HL-60/S4 treated with phorbol 12-myristate 13-acetate at 8.2 ng/mL for 4 days and 3 days (cell line): ENCODE results near the gene GALNT4.

Experiments
- in situ Hi-C: fragments of 300-500 bp; cut with MboI; formaldehyde crosslinking; loops from 2 replicates; pipeline ENCODE4 v1.15.0; 2022; ENCODE audit warnings: low sequenced_read_pairs

The GALNT4 gene

DNA sequence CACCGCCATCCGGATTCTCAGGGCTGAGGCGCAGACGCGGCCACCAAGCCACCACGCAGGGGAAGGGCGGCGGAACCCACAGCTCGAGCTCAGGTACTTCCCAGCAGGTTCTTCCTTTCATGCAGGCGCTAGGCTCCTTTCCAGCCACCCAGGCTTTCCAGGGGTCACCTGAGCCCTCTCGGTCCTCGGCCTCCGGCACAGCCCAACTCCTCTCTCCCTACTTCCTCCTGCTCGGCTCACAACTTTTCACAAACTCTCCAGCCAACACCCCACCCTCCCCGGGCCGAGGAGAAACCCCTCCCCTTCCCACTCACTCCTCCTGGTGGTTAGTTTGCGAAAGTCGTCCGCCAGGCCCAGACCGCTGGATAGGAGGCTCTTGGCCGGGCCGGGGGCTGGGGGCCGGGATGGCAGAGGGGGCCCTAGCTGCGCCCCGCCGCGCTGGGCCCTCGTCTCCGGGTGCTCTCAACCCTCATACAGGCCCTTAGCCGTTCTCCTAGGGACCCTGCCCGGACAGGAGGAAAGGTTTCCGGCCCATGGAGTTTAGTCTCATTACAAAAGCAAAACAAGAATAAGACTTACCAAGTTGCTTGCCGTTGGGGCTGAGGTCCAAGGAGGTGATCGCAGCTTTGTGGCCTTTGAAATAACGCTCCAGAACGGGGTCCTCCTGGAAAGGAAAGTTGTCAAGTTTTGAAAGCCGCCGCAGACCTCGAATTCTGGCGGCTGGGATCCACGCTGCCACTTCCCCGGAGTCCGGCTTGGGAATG, at the start of gene GALNT4:
TSS of gene GALNT4 (minus strand) at position 256 of the 764 bp plus-strand sequence. CDS start at position 9, 247 bp downstream.
- in situ Hi-C loops = loop anchor here (10.0 to 25.0 kb wide), 2 partner anchors 510 to 1387 kb away; partner anchors contain the start of genes CEP290 and TMTC3

DNA sequence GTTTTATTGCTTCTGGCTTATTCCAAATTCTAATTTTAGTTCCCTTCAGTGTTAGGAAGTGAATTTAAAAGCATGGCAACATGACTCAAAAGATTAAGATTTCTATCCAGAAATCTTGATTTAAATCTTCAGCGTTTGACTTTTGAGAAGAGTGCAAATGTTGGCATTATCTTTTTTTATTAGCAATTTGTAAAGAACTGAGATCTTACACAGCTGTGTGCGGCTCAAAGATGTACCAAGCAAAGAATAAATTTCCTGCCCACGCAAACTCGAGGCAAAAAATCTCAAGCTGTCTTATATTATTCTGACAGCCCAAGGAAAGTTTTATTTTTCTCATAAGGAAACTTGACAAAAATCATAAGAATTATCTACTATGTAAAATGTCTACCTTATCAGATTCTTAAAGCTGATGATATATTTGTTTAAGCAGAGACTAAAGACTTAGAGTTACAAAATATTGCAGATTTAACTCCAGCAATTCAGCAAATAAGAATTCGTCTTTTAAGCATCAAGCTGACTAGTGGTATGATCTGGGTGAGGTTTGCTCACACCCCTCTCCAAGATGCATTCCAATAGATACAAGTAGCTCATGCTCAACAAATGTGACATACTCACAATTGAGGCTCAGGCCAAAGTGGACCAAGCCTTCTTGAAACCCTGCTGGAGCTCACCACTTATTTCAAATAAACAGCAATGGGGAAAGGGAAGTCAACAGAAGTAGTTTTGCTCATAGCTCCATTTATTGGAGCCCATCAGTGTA, 48.6 kb upstream of the GALNT4 start:
- in situ Hi-C loops = no loop called here

DNA sequence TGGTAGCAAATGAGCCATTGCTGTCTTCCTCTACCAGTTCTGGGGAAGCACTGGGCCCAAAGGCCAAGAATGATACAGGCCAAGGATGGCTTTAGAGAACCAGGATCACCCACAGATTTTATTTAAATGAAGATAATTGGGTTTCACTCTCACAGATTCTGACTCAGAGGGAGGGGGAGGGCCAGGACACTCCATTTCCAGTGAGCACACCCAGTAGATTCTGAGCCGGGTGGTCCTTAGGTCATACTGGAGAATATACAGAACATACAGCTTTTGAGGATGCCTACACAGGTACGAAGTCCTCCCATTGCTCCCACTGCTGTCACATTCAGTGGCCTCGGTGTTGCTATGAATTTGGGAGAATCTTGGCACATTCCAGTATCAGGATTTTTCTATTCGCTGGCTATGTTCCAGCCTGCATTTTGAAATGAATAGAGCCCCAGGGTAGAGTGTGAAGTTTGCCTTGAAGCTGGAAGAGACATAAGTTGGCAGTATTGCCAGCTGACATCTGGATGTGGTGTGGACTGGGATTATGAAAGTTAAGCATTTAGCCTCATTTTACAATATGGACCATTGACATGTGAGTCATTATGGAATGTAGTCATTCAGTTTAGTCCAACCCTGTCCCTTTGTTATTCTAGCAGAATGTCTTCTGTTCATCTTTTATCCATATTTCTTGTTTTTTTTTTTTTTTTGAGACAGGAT, 47.0 kb upstream of the GALNT4 start:
- in situ Hi-C loops = no loop called here

DNA sequence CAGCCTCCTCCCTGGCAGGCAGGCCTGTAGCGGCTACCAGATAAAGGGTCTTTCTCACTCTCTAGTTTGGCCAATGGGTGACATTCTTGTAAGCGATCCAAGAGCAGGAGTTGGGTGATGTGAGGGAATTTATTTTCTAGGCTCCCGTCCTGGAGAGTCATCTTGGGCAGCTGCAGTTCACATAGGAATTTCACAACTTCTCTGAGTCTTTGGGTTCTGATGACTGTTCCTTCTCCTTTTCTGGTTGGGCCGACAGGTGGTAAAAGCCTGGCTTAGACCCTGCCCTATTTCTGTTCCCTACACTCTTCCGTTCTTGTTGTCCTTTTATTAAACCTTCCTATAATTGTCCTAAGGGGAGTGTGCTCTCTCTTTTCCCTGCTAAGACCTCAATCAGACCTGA, 43.9 kb upstream of the GALNT4 start:
- in situ Hi-C loops = no loop called here

DNA sequence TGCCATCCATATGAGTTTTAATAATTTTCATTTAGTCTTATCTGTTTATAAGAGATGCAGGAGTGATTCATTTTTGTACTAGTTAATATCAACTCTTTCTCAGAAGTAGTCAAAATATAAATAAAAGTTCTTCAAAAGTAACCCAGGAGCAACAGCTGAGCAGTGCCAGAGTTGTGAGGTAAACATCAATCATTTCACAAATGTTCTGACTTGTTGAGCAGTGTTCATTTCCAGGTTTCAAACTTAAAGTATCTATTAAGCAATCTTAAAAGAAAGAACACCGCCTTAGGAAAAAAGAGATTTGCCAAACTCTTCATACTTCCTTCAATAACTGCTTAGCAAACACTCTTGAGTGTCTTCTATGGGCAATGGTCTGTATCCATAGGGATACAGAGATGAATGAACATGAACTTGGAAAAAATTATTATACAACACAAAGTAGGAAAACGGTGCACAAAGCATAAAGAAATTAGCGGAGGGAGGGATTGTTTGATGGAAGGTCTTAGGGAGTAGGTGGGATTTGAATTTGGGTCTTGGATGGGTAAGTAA, 43.2 kb upstream of the GALNT4 start:
- in situ Hi-C loops = no loop called here

DNA sequence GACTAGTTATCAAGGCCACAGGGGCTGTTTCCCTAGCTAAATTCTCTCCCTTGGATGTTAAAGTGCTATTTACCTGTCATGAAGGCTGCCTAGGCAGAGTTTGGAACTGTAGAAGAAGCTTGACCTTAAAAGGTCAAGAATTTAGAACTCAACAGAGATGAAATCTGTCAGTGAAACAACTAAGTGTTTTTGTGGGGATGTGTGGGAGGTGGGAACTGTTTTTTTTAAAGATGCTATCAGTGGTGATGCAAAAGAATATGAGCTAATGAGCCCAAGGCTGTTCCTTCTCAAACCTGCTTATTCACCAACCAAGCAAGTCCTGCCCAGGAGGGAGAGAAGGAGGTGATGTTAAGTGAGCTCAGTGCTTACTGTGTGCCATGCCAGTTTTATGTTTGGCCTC, 42.0 kb upstream of the GALNT4 start:
- in situ Hi-C loops = no loop called here

DNA sequence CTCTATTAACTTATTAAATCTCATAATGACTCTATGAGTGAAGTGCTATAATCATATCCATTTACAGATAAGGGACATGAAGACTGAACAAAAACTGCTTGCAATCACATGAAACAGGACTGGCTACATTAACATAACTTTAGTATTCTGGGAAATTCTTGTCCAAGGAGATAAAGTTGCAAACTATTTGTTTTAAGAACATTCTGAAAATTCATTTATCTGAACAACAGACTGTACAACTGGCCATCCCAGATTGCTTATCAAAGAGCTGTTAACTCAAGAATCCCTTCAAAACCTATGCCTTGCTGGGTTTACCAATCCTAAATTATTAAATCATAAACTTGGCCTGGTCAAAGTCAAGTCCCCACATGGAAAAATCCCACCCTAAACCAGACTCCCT, 40.4 kb upstream of the GALNT4 start:
- in situ Hi-C loops = no loop called here

DNA sequence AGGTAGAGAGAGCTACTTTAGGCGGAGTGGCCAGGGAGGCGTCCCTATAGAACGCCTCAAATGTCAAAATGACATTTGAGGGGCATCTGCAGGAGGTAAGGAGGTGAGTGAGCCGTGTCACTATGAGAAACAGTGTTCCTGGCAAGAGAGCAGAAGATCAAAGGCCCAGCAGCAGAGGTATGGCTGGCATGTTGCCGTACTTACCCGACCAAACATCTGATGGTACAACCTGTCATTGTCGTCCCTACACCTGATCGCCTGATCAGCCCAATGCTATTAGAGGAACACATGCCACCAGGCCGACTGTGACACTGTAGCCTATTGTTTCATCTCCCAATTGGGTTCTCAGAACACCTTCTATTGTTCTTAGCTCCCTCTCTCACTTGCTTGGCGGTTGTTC, 35.2 kb upstream of the GALNT4 start:
- in situ Hi-C loops = no loop called here

DNA sequence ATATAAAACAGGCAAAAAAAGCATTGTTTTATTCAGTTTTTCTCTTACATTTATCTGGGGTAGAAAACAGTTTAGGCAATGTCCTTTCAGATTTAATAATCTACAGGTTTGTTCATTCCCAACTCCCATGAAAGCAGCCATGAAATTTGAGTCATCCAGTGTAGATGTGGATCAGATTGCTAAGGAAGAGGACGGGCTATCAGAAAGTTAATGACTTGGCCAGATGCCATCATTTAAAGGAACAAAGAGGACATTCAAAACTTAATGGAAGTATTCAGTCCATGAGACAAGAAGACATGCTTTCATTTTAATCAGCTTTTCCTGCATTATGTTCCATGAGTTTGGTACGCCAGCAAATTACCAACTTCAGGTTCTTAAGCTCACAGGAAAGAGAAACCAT, 32.4 kb upstream of the GALNT4 start:
- in situ Hi-C loops = no loop called here

DNA sequence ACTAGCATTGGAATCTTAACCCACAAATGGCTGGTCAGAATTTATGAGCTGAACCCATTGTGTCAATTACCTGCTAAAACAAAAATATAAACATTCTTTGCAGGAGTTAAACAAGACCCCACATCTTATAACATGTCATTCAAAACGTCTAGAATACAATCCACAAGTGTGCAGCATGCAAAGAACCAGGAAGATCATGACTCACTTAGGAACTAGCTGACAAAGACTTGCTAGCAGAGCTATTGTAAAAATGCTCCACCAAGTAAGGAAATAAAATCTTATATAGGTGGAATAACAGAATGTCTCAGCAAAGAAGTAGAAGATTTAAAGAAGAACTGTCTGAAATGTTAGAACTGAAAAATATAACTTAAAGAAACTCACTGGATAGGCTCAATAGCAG, 27.8 kb upstream of the GALNT4 start:
- in situ Hi-C loops = no loop called here

DNA sequence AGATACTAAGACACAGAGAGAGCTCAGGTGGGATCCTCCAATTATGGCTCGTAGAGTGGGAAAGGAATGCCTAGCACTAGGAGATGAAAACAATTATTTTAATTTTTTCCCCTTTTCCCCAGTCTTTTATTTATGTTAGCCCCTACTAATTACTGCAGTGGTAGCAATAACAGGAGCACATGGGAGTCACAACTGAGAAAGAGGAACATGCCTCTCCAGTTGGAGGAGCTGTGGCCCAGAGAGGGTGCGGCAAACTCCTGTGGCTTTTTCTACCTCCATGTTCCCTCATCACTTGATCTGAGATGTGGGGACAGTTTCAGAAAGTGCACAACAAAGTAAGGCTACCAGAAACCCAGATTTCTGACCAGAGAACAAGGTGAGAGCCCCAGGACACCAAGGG, 27.2 kb upstream of the GALNT4 start:
- in situ Hi-C loops = no loop called here

DNA sequence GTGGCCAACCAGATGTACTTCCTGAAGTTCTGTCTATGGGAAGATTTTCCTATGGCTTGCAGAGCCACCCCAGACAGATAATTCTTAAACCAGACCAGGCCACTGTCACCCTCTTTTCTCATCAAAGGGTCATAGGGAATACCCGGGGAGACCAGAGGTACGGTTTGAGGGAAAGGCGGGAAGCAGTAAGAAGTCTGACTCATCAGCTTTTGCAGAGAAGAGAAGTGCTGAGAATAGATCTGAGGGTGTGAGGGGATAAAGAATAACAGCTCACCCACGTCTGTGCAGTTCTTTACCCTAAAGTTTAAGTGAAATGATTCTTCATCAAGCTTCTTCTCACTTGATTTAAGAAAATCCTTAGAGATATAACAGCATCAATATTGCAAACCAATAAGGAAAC, 22.5 kb upstream of the GALNT4 start:
- in situ Hi-C loops = no loop called here

DNA sequence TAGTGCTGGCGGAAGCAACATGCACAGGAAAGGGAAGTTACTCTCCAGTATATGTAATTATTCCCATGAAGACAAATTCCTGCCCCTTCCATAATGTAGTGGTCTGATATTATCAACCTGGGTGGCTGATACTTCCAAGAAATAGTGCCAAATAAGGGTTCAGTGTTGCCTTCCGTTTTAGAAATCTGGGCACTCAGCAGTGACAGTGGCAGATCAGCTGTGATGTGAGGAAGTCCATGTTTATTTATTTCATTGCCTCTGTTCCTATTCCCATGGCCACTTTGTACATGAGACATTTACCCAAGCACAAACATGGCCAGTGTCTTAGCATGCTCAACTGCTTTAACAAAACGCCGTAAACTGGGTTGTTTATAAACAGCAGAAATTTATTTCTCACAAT, 21.6 kb upstream of the GALNT4 start:
- in situ Hi-C loops = no loop called here

DNA sequence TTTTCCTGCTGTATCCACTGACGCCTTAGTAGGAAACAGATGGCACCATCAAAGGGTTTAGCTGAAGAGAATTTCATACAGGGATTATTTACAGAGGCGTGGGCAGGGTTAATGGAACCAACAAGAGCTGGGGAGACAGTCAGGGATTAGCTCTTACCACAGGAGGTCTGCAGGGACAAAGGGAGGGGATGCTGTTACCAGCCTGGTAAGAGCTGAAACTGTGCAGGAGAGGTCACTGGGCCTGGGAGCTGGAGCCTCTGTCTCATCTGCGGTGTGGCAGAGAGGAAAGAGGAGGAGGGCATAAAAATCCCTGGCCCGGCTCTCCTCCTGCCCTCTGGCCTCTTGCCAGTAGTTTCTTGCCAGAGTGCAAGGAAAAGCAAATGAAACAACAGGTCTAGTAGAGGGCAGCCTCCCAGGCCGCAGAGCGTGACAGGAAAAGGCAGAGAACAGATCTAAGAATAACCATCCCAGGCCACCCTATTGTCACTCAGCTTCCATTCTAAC, 20.1 kb upstream of the GALNT4 start:
- in situ Hi-C loops = no loop called here

DNA sequence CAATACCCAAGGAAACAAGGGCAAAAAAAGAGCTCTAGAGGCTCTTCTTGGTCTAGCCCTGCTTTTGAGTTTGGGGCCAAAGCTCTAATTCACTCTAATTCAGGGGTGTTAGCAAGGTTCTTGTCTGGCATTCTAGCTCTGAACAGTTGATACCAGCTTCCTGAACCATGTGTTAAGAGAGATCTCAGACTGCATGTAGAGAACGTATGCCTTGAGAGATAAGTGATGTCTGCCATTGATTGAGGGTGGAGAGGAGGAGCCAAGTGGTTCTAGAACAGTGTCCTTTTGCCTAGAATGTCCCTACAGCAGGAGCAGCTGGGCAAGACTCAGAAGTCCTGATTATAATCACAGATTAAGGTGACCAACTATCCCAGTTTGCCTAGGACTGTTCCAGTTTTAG, 19.4 kb upstream of the GALNT4 start:
- in situ Hi-C loops = no loop called here

DNA sequence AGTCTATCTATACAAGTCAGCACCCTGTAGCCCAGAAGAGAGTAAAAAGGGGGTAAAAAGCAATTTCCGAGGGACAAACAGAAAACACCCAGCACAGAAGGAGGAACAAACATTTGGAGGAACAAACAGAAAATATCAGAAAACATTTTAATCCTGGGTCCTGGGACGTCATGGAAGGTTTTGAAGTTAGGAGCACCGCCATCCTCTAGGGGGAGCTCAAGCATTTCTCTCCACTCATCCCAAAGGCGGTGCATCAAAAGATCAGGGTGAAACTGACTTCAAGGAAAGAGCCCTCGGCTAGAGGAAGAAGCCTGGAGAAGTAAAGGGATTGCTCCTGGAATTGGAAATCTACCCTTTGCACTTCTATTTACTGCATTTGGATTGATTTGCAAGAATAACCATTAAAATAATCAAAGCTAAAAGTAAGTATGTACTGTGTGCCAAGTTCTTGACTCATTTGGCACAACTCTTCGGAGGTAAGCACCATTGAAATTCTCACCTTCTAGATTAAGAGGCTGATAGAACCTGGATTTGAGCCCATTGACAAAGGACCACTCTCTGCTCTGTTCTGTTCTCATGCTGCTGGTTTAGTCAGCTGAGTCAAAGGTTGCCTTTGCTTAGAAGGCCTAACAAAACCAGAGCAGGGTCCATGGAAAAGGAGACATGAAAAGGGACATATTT, 18.5 kb upstream of the GALNT4 start:
- in situ Hi-C loops = no loop called here

DNA sequence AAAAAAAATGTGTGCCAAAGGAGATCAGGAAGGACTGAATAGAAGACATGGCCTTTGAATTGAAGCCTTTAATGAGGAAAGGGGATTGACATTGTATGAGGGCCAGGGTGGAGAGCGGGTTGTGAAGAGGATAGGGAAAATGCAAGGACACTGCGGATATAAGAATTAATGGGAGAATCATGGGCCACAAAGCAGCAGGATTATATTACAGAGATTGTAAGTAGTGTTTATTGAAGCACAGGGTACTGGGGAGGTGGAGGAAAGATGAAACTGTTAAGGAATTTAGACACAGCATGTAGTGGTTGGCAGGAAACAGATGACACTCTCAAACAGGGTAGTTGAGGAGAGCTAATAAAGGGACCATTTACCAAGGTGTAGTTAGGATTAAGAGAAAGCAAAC, 17.6 kb upstream of the GALNT4 start:
- in situ Hi-C loops = no loop called here

DNA sequence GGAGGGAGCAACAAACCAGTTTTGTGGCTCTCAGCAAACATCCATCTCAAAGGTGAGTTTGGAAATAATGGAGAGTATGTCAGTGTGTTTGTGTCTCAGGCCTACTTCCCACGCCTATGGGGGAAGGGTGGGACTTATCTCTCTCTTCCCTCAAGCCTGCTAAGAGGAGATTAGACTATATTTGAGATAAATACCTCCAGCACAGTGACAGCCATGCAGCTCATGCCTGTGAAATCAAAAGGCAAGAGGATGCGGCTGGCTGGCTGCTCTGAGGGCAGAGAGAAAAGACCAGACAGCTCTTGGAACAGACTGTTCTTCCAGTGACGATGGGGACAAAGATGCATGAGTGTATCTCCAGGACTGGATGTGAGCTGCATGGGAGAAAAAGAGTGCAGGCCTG, 16.0 kb upstream of the GALNT4 start:
- in situ Hi-C loops = no loop called here

DNA sequence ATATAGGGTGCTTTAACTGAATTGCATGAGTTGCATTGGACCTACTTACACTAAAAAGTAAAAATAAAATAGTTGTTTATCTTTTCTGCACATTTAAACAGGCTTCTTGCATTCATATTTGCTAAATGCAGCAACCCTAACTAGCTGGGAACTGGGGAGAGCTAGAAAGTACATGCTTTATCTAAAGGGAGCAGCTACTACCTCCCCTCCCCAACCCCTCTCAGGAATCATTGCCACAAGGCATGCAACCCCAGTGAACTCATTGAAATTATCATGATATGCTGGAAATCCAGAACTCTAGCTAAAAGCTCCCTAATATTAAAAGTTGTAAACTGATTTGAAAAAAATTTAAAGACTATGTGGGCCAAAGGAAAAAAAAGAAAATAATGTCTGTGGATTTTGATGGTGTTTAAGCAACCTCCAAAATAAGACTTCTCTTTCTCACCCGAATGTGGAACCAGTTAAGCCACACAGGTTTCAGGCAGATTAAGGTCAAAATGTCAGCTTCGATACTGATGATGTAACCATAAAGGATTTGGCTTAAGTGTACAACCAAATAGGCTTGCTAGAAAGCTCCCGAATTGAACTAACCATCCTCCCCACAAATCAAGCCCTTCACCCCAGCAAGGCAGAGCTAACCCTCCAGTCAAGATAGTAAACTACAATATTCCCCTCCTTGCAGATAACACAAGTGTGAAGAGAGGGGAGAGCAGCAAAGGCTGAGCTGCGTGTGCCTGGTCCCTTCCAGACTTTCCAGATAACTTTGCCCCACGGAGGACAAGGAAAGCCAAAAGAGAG, 15.0 kb upstream of the GALNT4 start:
- in situ Hi-C loops = no loop called here

DNA sequence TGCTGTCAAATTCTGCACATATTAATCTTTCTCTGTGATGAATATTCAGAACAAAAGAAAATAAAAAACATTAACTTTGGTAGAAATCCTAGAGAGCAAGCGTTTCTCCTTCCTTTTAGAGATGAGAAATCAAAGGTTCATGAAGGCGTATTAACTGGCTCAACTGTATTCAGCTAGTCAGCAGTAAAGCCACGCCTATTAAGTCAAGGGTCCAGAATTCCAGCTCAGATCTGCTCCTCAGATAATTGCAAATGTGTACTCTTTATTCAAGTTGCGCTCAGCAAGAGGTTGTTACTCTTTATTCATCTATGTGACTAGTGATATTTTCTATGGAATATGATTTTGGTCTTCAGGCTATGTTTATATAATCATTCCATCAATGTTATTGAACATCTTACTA, 14.3 kb upstream of the GALNT4 start:
- in situ Hi-C loops = no loop called here
